Endothelial cell of umbilical vein (primary cell): ENCODE data around the gene UBXN11. TPM values are rescaled to one million over a fixed set of nuclear protein-coding genes. Genes with fewer than 3 reads are reported as not detected.

Source experiments
- BruUV-seq: library from RNA; stranded (reverse); fragments of 400-500 nt; replicated peaks from 2 replicates; lab custom pipeline; 2021; lab: Mats Ljungman, UMichigan
- CTCF ChIA-PET: fragments of 300-600, 350-600 bp; sonication (Branson Sonifier 250); formaldehyde crosslinking; loops from one replicate; lab custom pipeline; 2021; ENCODE audit warnings: antibody characterized with exemption, inconsistent platforms; lab: Charles Lee
- POLR2A ChIA-PET: fragments of 300-600, 350-600 bp; sonication (Branson Sonifier 250); formaldehyde crosslinking; loops from one replicate; lab custom pipeline; 2021; ENCODE audit warnings: antibody characterized with exemption, inconsistent platforms; lab: Charles Lee
- DNase-seq: peaks from one replicate; pipeline ENCODE4 v3.0.0-alpha.2; 2011; ENCODE audit warnings: low read depth, low spot score
- FAIRE-seq: peaks from 2 replicates; lab custom pipeline; 2011; peaks lifted over from hg19 to GRCh38; lab: Jason Lieb, UNC
- H2AFZ ChIP-seq: 2 replicates; pipeline ENCODE4 v1.6.0; 2012; ENCODE audit warnings: low read depth, low read length, control low read depth, inconsistent platforms
- H3K27ac ChIP-seq: 2 replicates; pipeline ENCODE4 v1.5.1; 2011; ENCODE audit warnings: low read depth, mild to moderate bottlenecking, control low read depth, low read length, moderate library complexity; ENCODE audit not compliant: insufficient read depth
- H3K27me3 ChIP-seq, 2 experiments: 2 replicates each; pipeline versions ENCODE4 v1.6.0 to v1.6.1; 2011; ENCODE audit warnings: low read length in 2 of 2, mixed read lengths in 1 of 2; ENCODE audit not compliant: control insufficient read depth in 2 of 2, insufficient read depth in 2 of 2
- H3K36me3 ChIP-seq, 2 experiments: 2 replicates in 1 of 2; 3 replicates in 1 of 2; pipeline ENCODE4 v1.5.1; 2011; ENCODE audit warnings: low read length in 2 of 2, mild to moderate bottlenecking in 1 of 2, moderate library complexity in 1 of 2; ENCODE audit not compliant: control insufficient read depth in 2 of 2, insufficient read depth in 2 of 2; ENCODE audit errors: extremely low read depth in 1 of 2
- H3K4me1 ChIP-seq: 3 replicates; pipeline ENCODE4 v1.5.1; 2011; ENCODE audit warnings: mild to moderate bottlenecking, low read length; ENCODE audit not compliant: control insufficient read depth, insufficient read depth; ENCODE audit errors: extremely low read depth
- H3K4me2 ChIP-seq: 2 replicates; pipeline ENCODE4 v1.6.1; 2011; ENCODE audit warnings: low read length, control low read depth, mixed read lengths; ENCODE audit not compliant: insufficient read depth
- H3K4me3 ChIP-seq, 3 experiments: fragments of 200-600 bp in 1 of 3; sonication (generic), shearing (Covaris generic) in 1 of 3; replicated peaks in 1 of 3; 2 replicates each; pipeline ENCODE4 v1.5.1; 2011 to 2016; ENCODE audit warnings: control low read depth in 3 of 3, low read length in 3 of 3, mild to moderate bottlenecking in 2 of 3, inconsistent platforms in 1 of 3, low read depth in 1 of 3, moderate library complexity in 1 of 3; ENCODE audit not compliant: insufficient read depth in 1 of 3
- H3K79me2 ChIP-seq: 2 replicates; pipeline ENCODE4 v1.6.0; 2012; ENCODE audit warnings: low read length, inconsistent platforms; ENCODE audit not compliant: control insufficient read depth, insufficient read depth
- H3K9ac ChIP-seq: replicated peaks from 2 replicates; pipeline ENCODE3; 2011; ENCODE audit warnings: low read length, control low read depth; ENCODE audit not compliant: insufficient read depth; ENCODE audit errors: extremely low read depth
- H3K9me1 ChIP-seq: replicated peaks from 3 replicates; pipeline ENCODE4 v1.6.0; 2011; ENCODE audit warnings: mild to moderate bottlenecking, low read length; ENCODE audit not compliant: control insufficient read depth, insufficient read depth; ENCODE audit errors: extremely low read depth
- H3K9me3 ChIP-seq: replicated peaks from 2 replicates; pipeline ENCODE4 v1.5.1; 2012; ENCODE audit warnings: low read length, inconsistent platforms; ENCODE audit not compliant: control insufficient read depth, insufficient read depth
- H4K20me1 ChIP-seq: replicated peaks from 2 replicates; pipeline ENCODE3; 2011; ENCODE audit warnings: mild to moderate bottlenecking, low read length; ENCODE audit not compliant: control insufficient read depth, insufficient read depth; ENCODE audit errors: extremely low read depth
- CTCF ChIP-seq, 2 donors: IDR thresholded peaks; 1 replicate in 1 of 2; 2 replicates in 1 of 2; pipeline ENCODE4 v1.5.1; 2011; ENCODE audit warnings: low read length in 2 of 2, mild to moderate bottlenecking in 2 of 2, moderate library complexity in 2 of 2, control low read depth in 1 of 2, inconsistent platforms in 1 of 2, low read depth in 1 of 2; ENCODE audit not compliant: insufficient read depth in 1 of 2; ENCODE audit errors: extremely low read depth in 1 of 2
- EZH2 ChIP-seq: IDR thresholded peaks from 2 replicates; pipeline ENCODE4 v1.6.1; 2012; ENCODE audit warnings: borderline replicate concordance, low read depth, mild to moderate bottlenecking, moderate library complexity, low read length, inconsistent platforms; ENCODE audit not compliant: severe bottlenecking
- FOS ChIP-seq: IDR thresholded peaks from 2 replicates; pipeline ENCODE4 v1.6.1; 2011; ENCODE audit warnings: mild to moderate bottlenecking, low read length, moderate library complexity, borderline replicate concordance; ENCODE audit not compliant: insufficient read depth
- GATA2 ChIP-seq: IDR thresholded peaks from 2 replicates; pipeline ENCODE4 v1.7.0; 2011; ENCODE audit warnings: low read depth, mild to moderate bottlenecking, moderate library complexity, mixed read lengths, low read length; ENCODE audit not compliant: insufficient read length, insufficient read depth
- JUN ChIP-seq: IDR thresholded peaks from 2 replicates; pipeline ENCODE4 v1.6.1; 2011; ENCODE audit warnings: borderline replicate concordance, low read depth; ENCODE audit not compliant: insufficient read length, insufficient read depth
- MAX ChIP-seq: IDR thresholded peaks from 2 replicates; pipeline ENCODE4 v1.6.1; 2011; ENCODE audit not compliant: insufficient read depth, insufficient read length
- MYC ChIP-seq: IDR thresholded peaks from one replicate; pipeline ENCODE4 v1.6.1; 2011; ENCODE audit warnings: mild to moderate bottlenecking, low read depth, low read length
- POLR2A ChIP-seq: IDR thresholded peaks from 2 replicates; pipeline ENCODE4 v1.6.1; 2012; ENCODE audit warnings: low read depth, mild to moderate bottlenecking, control low read depth, low read length
- POLR2AphosphoS5 ChIP-seq: IDR thresholded peaks from 2 replicates; pipeline ENCODE4 v1.6.1; 2012; ENCODE audit warnings: low read depth, mild to moderate bottlenecking, control low read depth, low read length, moderate library complexity; ENCODE audit not compliant: insufficient read depth
- dilution Hi-C: fragments of 300-500 bp; cut with MboI; formaldehyde crosslinking; loops from one replicate; pipeline ENCODE4 v1.15.0; 2019; ENCODE audit warnings: low sequenced_read_pairs; ENCODE audit not compliant: extremely low pct_ligation_motif_present
- intact Hi-C: fragments of 100-400 bp; cut with micrococcal nuclease; formaldehyde crosslinking; loops from one replicate; pipeline ENCODE4 v1.10.0; 2022
- polyA plus RNA-seq, 4 experiments: library from polyadenylated mRNA; depleted of rRNA in 3 of 4; stranded (reverse) in 3 of 4; unstranded in 1 of 4; fragments of >200 nt; gene quantifications; 2 replicates each; pipeline versions ENCODE4 v1.2.1 to v1.2.3, GENCODE V29; 2011 to 2012; ENCODE audit warnings: missing spikeins in 1 of 4
- total RNA-seq: library from RNA; stranded (reverse); gene quantifications from 2 replicates; pipeline ENCODE4 v1.2.3, GENCODE V29; 2021

Gene UBXN11
- total and polyA plus RNA-seq, 2 donors (not counting 3 experiments of a cell fraction or from before 2014, with no cell fraction given): 14.8 to 15.6 TPM

GRCh38 chr1:26338670-26339069 is 32.2 kb upstream of the UBXN11 start:
- Histone ChIP-seq H3K27ac (no peak overlapping the region), H2AFZ (no peak overlapping the region), H3K4me1 (peaks cover 7% of the 10 kb centered on the region), H3K79me2 (no peaks in the 10 kb centered on the region), H4K20me1 (no peaks in the 10 kb centered on the region), H3K4me2 (no peak overlapping the region), H3K9ac (no peak overlapping the region), H3K36me3 (no peaks in the 10 kb centered on the region), H3K4me3 (no peak overlapping the region), H3K9me1 (no peaks in the 10 kb centered on the region), H3K27me3 (peaks cover 1 to 4% of the 10 kb centered on the region in 2 experiments), H3K9me3 (no peaks in the 10 kb centered on the region)
- POLR2A ChIA-PET: interaction anchor here (0.5 kb wide), 1 partner anchor 52 kb away, joined by 4 read pairs; no protein-coding TSS in a partner anchor
- no peak for DNase-seq
- TF ChIP-seq MYC: no peak
- TF ChIP-seq EZH2: no peak
- TF ChIP-seq POLR2A: no peak
- TF ChIP-seq FOS: no peak
- no peak for TF ChIP-seq POLR2AphosphoS5
- no TSS peak for BruUV-seq
- FAIRE-seq: no peak
- dilution Hi-C loops (no loop called here), intact Hi-C loops (no loop called here)
- CTCF ChIA-PET: interaction anchor here (1.0 to 1.5 kb wide), 5 partner anchors 10 to 26 kb away, joined by 3 to 5 read pairs (median 3); no protein-coding TSS in a partner anchor

GRCh38 chr1:26337625-26338024 is 31.2 kb upstream of the UBXN11 start:
- dilution Hi-C loops (no loop called here), intact Hi-C loops (no loop called here)
- Histone ChIP-seq H3K9me1 (no peaks in the 10 kb centered on the region), H4K20me1 (no peaks in the 10 kb centered on the region), H3K79me2 (no peaks in the 10 kb centered on the region), H3K4me2 (no peak overlapping the region), H3K9me3 (no peaks in the 10 kb centered on the region), H3K9ac (no peak overlapping the region), H3K4me1 (peaks cover 7% of the 10 kb centered on the region), H3K27me3 (peaks cover 1 to 4% of the 10 kb centered on the region in 2 experiments), H3K27ac (no peak overlapping the region), H3K36me3 (no peaks in the 10 kb centered on the region), H3K4me3 (no peak overlapping the region), H2AFZ (no peak overlapping the region)
- no peak for DNase-seq
- TF ChIP-seq POLR2AphosphoS5 (no peak), POLR2A (no peak), MAX (no peak), GATA2 (no peak), CTCF (IDR thresholded peaks at IDR 0.05; ENCODE audit: extremely low read depth in 1 of 2, insufficient read depth in 1 of 2, low read depth in 1 of 2, low read length in 2 of 2) (no peak), MYC (no peak), JUN (no peak), FOS (no peak), EZH2 (no peak)
- no peak for FAIRE-seq
- ChIA-PET CTCF (interaction anchor here (0.6 to 1.5 kb wide), 4 partner anchors 9 to 163 kb away, joined by 3 to 4 read pairs (median 3); no protein-coding TSS in a partner anchor), POLR2A (no interaction called here)
- no TSS peak for BruUV-seq
